HepG2 (cell line): ENCODE results near the gene ORC2. TPM values are rescaled to one million over a fixed set of nuclear protein-coding genes. Genes with fewer than 3 reads are reported as not detected.

Experiments used
- KDM4B ChIP-seq: sonication (generic); formaldehyde crosslinking; IDR thresholded peaks from 2 replicates; pipeline ENCODE4 v1.4.0; 2020; ENCODE audit warnings: missing genetic modification reagents
- NR2C2 ChIP-seq: sonication (generic); formaldehyde crosslinking; IDR thresholded peaks from 2 replicates; pipeline ENCODE4 v1.4.0; 2020; ENCODE audit warnings: missing genetic modification reagents, mild to moderate bottlenecking, moderate library complexity, borderline replicate concordance
- PRPF4 ChIP-seq: fragments of 200-400 bp; formaldehyde crosslinking; IDR thresholded peaks from 2 replicates; pipeline ENCODE4 v1.6.1; 2016; ENCODE audit warnings: low read length, low read depth; ENCODE audit not compliant: poor library complexity, severe bottlenecking
- ZBTB21 ChIP-seq: sonication (generic); formaldehyde crosslinking; IDR thresholded peaks from 2 replicates; pipeline ENCODE4 v1.4.0; 2020; ENCODE audit warnings: missing genetic modification reagents
- ZFP82 ChIP-seq: sonication (generic); formaldehyde crosslinking; IDR thresholded peaks from 2 replicates; pipeline ENCODE4 v1.5.1; 2020; ENCODE audit warnings: mild to moderate bottlenecking, missing genetic modification reagents, borderline replicate concordance
- ZNF333 ChIP-seq: sonication (generic); formaldehyde crosslinking; IDR thresholded peaks from 2 replicates; pipeline ENCODE4 v1.4.0; 2020; ENCODE audit warnings: mild to moderate bottlenecking, missing genetic modification reagents, borderline replicate concordance
- ZNF335 ChIP-seq: sonication (generic); formaldehyde crosslinking; IDR thresholded peaks from 2 replicates; pipeline ENCODE4 v1.4.0; 2020; ENCODE audit warnings: missing genetic modification reagents
- ZNF430 ChIP-seq: sonication (generic); formaldehyde crosslinking; IDR thresholded peaks from 2 replicates; pipeline ENCODE4 v1.9.0; 2021; ENCODE audit warnings: mild to moderate bottlenecking, missing genetic modification reagents
- ZNF512B ChIP-seq: sonication (generic); formaldehyde crosslinking; IDR thresholded peaks from 2 replicates; pipeline ENCODE4 v1.5.1; 2020; ENCODE audit warnings: missing genetic modification reagents, mild to moderate bottlenecking, borderline replicate concordance
- ZNF841 ChIP-seq: sonication (generic); formaldehyde crosslinking; IDR thresholded peaks from 2 replicates; pipeline ENCODE4 v1.8.1; 2023; ENCODE audit warnings: missing genetic modification reagents, borderline replicate concordance
- polyA plus RNA-seq, 8 experiments: library from polyadenylated mRNA; depleted of rRNA in 3 of 8; stranded (reverse) in 7 of 8; unstranded in 1 of 8; fragments of >200 nt; fragmentation: Illumina TruSeq in 4 of 8; extraction: Trizol in 4 of 8; gene quantifications; 2 replicates each; pipeline versions ENCODE4 v1.2.1 to v1.2.3, GENCODE V29; 2011 to 2016; ENCODE audit warnings: low read depth in 4 of 8, missing spikeins in 1 of 8, mixed read lengths in 1 of 8; ENCODE audit not compliant: insufficient read depth in 1 of 8
- total RNA-seq, 5 experiments: library from RNA; depleted of rRNA; stranded (reverse); fragments of >200 nt; fragmentation: Illumina TruSeq; extraction: Trizol; gene quantifications; 2 replicates each; pipeline ENCODE4 v1.2.3, GENCODE V29; 2016; ENCODE audit warnings: low read depth in 1 of 5
- TF ChIP-seq, protein P1 (sequence below): sonication (generic); formaldehyde crosslinking; IDR thresholded peaks from 2 replicates; pipeline ENCODE4 v1.8.0; 2022; ENCODE audit warnings: mild to moderate bottlenecking, missing genetic modification reagents; ENCODE audit not compliant: insufficient replicate concordance
- TF ChIP-seq, protein P2 (sequence below): IDR thresholded peaks from 2 replicates; pipeline ENCODE4 v1.6.1; 2016; ENCODE audit warnings: low read depth, missing genetic modification reagents, missing compliant biosample characterization

Gene ORC2
- total and polyA plus RNA-seq, 2 of the 13 experiments (the other 11 are each of a cell fraction or from before 2014, with no cell fraction given), result 19.3 to 73.5 TPM

DNA sequence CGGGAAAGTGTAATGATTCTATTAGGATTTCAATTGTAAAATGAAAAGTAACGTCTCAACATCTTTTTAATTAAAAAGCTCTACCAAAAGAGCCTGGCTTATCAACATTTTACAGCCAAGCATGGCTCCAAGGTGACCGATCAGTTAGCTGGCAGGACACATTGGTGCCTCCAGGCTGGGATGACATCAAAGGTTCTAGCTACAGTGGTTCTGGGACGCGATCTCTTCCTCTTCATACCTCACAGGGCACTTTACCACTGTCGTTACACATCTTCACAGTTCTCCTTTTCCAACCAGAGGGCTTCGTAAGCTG, 693 bp downstream of the ORC2 start (continued):
- TF ChIP-seq, protein P1, sequence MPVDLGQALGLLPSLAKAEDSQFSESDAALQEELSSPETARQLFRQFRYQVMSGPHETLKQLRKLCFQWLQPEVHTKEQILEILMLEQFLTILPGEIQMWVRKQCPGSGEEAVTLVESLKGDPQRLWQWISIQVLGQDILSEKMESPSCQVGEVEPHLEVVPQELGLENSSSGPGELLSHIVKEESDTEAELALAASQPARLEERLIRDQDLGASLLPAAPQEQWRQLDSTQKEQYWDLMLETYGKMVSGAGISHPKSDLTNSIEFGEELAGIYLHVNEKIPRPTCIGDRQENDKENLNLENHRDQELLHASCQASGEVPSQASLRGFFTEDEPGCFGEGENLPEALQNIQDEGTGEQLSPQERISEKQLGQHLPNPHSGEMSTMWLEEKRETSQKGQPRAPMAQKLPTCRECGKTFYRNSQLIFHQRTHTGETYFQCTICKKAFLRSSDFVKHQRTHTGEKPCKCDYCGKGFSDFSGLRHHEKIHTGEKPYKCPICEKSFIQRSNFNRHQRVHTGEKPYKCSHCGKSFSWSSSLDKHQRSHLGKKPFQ, result peak; percentile 33
- TF ChIP-seq, protein P2, sequence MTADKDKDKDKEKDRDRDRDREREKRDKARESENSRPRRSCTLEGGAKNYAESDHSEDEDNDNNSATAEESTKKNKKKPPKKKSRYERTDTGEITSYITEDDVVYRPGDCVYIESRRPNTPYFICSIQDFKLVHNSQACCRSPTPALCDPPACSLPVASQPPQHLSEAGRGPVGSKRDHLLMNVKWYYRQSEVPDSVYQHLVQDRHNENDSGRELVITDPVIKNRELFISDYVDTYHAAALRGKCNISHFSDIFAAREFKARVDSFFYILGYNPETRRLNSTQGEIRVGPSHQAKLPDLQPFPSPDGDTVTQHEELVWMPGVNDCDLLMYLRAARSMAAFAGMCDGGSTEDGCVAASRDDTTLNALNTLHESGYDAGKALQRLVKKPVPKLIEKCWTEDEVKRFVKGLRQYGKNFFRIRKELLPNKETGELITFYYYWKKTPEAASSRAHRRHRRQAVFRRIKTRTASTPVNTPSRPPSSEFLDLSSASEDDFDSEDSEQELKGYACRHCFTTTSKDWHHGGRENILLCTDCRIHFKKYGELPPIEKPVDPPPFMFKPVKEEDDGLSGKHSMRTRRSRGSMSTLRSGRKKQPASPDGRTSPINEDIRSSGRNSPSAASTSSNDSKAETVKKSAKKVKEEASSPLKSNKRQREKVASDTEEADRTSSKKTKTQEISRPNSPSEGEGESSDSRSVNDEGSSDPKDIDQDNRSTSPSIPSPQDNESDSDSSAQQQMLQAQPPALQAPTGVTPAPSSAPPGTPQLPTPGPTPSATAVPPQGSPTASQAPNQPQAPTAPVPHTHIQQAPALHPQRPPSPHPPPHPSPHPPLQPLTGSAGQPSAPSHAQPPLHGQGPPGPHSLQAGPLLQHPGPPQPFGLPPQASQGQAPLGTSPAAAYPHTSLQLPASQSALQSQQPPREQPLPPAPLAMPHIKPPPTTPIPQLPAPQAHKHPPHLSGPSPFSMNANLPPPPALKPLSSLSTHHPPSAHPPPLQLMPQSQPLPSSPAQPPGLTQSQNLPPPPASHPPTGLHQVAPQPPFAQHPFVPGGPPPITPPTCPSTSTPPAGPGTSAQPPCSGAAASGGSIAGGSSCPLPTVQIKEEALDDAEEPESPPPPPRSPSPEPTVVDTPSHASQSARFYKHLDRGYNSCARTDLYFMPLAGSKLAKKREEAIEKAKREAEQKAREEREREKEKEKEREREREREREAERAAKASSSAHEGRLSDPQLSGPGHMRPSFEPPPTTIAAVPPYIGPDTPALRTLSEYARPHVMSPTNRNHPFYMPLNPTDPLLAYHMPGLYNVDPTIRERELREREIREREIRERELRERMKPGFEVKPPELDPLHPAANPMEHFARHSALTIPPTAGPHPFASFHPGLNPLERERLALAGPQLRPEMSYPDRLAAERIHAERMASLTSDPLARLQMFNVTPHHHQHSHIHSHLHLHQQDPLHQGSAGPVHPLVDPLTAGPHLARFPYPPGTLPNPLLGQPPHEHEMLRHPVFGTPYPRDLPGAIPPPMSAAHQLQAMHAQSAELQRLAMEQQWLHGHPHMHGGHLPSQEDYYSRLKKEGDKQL (CRISPR knock-in tag), result 0 out of 2 replicates have a peak, but pooled peaks have one; percentile 26
- TF ChIP-seq ZBTB21 (CRISPR knock-in tag) (no peak), ZNF841 (CRISPR knock-in tag) (no peak), ZNF333 (CRISPR knock-in tag) (no peak), NR2C2 (CRISPR knock-in tag) (no peak), ZNF335 (0 out of 2 replicates have a peak, but pooled peaks have one; percentile 9), ZNF512B (0 out of 2 replicates have a peak, but pooled peaks have one; percentile 11), ZNF430 (CRISPR knock-in tag) (no peak), KDM4B (no peak), PRPF4 (no peak), ZFP82 (CRISPR knock-in tag) (0 out of 2 replicates have a peak, but pooled peaks have one; percentile 25)
